K562 (cell line): ENCODE measurements around the gene YIPF1. TPM values are rescaled to one million over a fixed set of nuclear protein-coding genes. Genes with fewer than 3 reads are reported as not detected.

Experiments
- CREM ChIP-seq: IDR thresholded peaks from 2 replicates; pipeline ENCODE4 v1.6.1; 2014; ENCODE audit warnings: antibody characterized with exemption, low read depth
- ELK1 ChIP-seq: sonication (generic); formaldehyde crosslinking; IDR thresholded peaks from 2 replicates; pipeline ENCODE4 v1.8.1; 2022; ENCODE audit warnings: missing genetic modification reagents
- ETS1 ChIP-seq: conservative IDR thresholded peaks from 2 replicates; pipeline ENCODE4 v1.6.1; 2011; ENCODE audit warnings: low read depth, mild to moderate bottlenecking, low read length; ENCODE audit not compliant: control insufficient read depth
- HEY1 ChIP-seq: fragments of 250-450 bp; sonication (Bioruptor Pico); IDR thresholded peaks from 2 replicates; pipeline ENCODE4 v1.5.0; 2020; ENCODE audit warnings: mild to moderate bottlenecking, moderate library complexity, borderline replicate concordance
- LEF1 ChIP-seq: fragments of 450-650 bp; IDR thresholded peaks from 2 replicates; pipeline ENCODE4 v1.6.1; 2016; ENCODE audit warnings: mild to moderate bottlenecking
- MBD1 ChIP-seq: fragments of 250-450 bp; sonication (Bioruptor Pico); IDR thresholded peaks from 2 replicates; pipeline ENCODE4 v1.8.0; 2022; ENCODE audit warnings: inconsistent platforms
- NCOA1 ChIP-seq: fragments of 450-650 bp; IDR thresholded peaks from 2 replicates; pipeline ENCODE4 v1.6.1; 2016; ENCODE audit warnings: low read depth
- SUPT5H ChIP-seq: fragments of 450-650 bp; IDR thresholded peaks from 2 replicates; pipeline ENCODE4 v1.6.1; 2016
- TARDBP ChIP-seq: fragments of 450-650 bp; IDR thresholded peaks from 2 replicates; pipeline ENCODE4 v1.6.1; 2016
- TSHZ1 ChIP-seq: fragments of 250-450 bp; sonication (Bioruptor Pico); IDR thresholded peaks from 2 replicates; pipeline ENCODE4 v1.4.0; 2020; ENCODE audit warnings: mild to moderate bottlenecking, moderate library complexity
- U2AF1 ChIP-seq: fragments of 200-400 bp; formaldehyde crosslinking; optimal IDR thresholded peaks from 2 replicates; pipeline ENCODE3; 2017; ENCODE audit warnings: mild to moderate bottlenecking, low read depth, low read length, moderate library complexity
- polyA plus RNA-seq, 8 experiments: library from polyadenylated mRNA; depleted of rRNA in 4 of 8; stranded (reverse) in 5 of 8; unstranded in 3 of 8; fragments of >200 nt; fragmentation: Nextera tagmentation in 2 of 8; fragmentation: Illumina TruSeq in 1 of 8; extraction: Ambion mirVana in 2 of 8; extraction: Trizol in 1 of 8; gene quantifications; 2 replicates each; pipeline versions ENCODE4 v1.2.1 to v1.2.3, GENCODE V29; 2011 to 2014; ENCODE audit warnings: inconsistent platforms in 1 of 8, missing spikeins in 1 of 8
- total RNA-seq, 7 experiments: library from RNA; depleted of rRNA in 6 of 7; stranded (reverse); fragments of >200 nt in 6 of 7; fragmentation: Illumina TruSeq in 2 of 7; extraction: Trizol in 2 of 7; gene quantifications; 2 replicates each; pipeline versions ENCODE4 v1.2.1 to v1.2.3, GENCODE V29; 2011 to 2021; ENCODE audit warnings: low replicate concordance in 1 of 7
- TF ChIP-seq, protein P1 (sequence below): sonication (generic); formaldehyde crosslinking; IDR thresholded peaks from 2 replicates; pipeline ENCODE4 v1.8.1; 2023; ENCODE audit warnings: missing genetic modification reagents, mild to moderate bottlenecking, borderline replicate concordance

Gene YIPF1
- total and polyA plus RNA-seq, 9 of the 15 experiments (the other 6 are each of a cell fraction or from before 2014, with no cell fraction given): 11.5 to 37.5 (median 19.2) TPM

- TF ChIP-seq, protein P1, sequence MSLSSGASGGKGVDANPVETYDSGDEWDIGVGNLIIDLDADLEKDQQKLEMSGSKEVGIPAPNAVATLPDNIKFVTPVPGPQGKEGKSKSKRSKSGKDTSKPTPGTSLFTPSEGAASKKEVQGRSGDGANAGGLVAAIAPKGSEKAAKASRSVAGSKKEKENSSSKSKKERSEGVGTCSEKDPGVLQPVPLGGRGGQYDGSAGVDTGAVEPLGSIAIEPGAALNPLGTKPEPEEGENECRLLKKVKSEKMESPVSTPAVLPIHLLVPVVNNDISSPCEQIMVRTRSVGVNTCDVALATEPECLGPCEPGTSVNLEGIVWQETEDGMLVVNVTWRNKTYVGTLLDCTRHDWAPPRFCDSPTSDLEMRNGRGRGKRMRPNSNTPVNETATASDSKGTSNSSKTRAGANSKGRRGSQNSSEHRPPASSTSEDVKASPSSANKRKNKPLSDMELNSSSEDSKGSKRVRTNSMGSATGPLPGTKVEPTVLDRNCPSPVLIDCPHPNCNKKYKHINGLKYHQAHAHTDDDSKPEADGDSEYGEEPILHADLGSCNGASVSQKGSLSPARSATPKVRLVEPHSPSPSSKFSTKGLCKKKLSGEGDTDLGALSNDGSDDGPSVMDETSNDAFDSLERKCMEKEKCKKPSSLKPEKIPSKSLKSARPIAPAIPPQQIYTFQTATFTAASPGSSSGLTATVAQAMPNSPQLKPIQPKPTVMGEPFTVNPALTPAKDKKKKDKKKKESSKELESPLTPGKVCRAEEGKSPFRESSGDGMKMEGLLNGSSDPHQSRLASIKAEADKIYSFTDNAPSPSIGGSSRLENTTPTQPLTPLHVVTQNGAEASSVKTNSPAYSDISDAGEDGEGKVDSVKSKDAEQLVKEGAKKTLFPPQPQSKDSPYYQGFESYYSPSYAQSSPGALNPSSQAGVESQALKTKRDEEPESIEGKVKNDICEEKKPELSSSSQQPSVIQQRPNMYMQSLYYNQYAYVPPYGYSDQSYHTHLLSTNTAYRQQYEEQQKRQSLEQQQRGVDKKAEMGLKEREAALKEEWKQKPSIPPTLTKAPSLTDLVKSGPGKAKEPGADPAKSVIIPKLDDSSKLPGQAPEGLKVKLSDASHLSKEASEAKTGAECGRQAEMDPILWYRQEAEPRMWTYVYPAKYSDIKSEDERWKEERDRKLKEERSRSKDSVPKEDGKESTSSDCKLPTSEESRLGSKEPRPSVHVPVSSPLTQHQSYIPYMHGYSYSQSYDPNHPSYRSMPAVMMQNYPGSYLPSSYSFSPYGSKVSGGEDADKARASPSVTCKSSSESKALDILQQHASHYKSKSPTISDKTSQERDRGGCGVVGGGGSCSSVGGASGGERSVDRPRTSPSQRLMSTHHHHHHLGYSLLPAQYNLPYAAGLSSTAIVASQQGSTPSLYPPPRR (CRISPR knock-in tag): no peak
- TF ChIP-seq ELK1 (CRISPR knock-in tag): no peak
- TF ChIP-seq U2AF1: no peak
- no peak for TF ChIP-seq HEY1 (CRISPR knock-in tag)
- TF ChIP-seq NCOA1: peak; percentile 63; the same call in 1 of the 2 replicates
- TF ChIP-seq TSHZ1 (CRISPR knock-in tag): no peak
- no peak for TF ChIP-seq MBD1 (CRISPR knock-in tag)
- peak; percentile 51; the same call in 1 of the 2 replicates for TF ChIP-seq ETS1
- TF ChIP-seq LEF1: peak; percentile 33; the same call in 1 of the 2 replicates
- TF ChIP-seq CREM: peak; percentile 57
- no peak for TF ChIP-seq TARDBP
- peak; percentile 78 for TF ChIP-seq SUPT5H
Measured at GRCh38 chr1:53889304-53890298, at the start of gene YIPF1 (continued).
